ENCODE measurements around the gene LARGE1. TPM values are rescaled to one million over a fixed set of nuclear protein-coding genes. Genes with fewer than 3 reads are reported as not detected.

The LARGE1 gene
- total and polyA plus RNA-seq, 2 of the 13 experiments (the other 11 are each of a cell fraction or from before 2014, with no cell fraction given), result 8.4 to 11.0 TPM

- peaks cover 6% of the 10 kb centered on the region for H3K79me2 ChIP-seq (ENCODE audit: insufficient read depth, low read length)
- no peak for DNase-seq (ENCODE audit: low spot score)
- H3K9me3 ChIP-seq (ENCODE audit: low read length), result no peaks in the 10 kb centered on the region
- H3K4me1 ChIP-seq (ENCODE audit: insufficient read depth, low read length), result peaks cover 7% of the 10 kb centered on the region; the same call in 1 of the 2 replicates
- no peaks in the 10 kb centered on the region for H4K20me1 ChIP-seq (ENCODE audit: insufficient read depth, low read length)
- intact Hi-C loops (cut with micrococcal nuclease; ENCODE audit: unreplicated experiment) (no loop called here), in situ Hi-C loops (cut with HindIII; ENCODE audit: extremely low pct_ligation_motif_present, low pct_unique_long_range_greater_than_20kb) (loop anchor here (25.0 kb wide), 1 partner anchor 394 kb away; no protein-coding TSS in a partner anchor)
- no peak overlapping the region for H3K9ac ChIP-seq (ENCODE audit: insufficient read depth, low read depth, low read length)
- no peak overlapping the region for H3K4me2 ChIP-seq (ENCODE audit: low read depth, low read length)
- no peak for ATAC-seq
- ChIA-PET CTCF (ENCODE audit: low intra/inter-chr PET ratio, low total read pairs) (no interaction called here), POLR2A (no interaction called here)
- no TSS peak for BruUV-seq (replicated peaks)
- H2AFZ ChIP-seq (ENCODE audit: low read length), result no peak overlapping the region
- no peak overlapping the region for H3K4me3 ChIP-seq (replicated peaks in 1 of 3; ENCODE audit: insufficient read depth in 1 of 3, low read depth in 2 of 3, low read length in 3 of 3)
- no peak for FAIRE-seq
- H3K36me3 ChIP-seq (replicated peaks in 1 of 2; ENCODE audit: control insufficient read depth in 1 of 2, insufficient read depth in 2 of 2, low read length in 2 of 2), result no peaks in the 10 kb centered on the region; a peak in 1 of 5 replicates
- TF ChIP-seq ZNF264 (CRISPR knock-in tag; IDR thresholded peaks at IDR 0.05) (no peak), MAFK (conservative IDR thresholded peaks at IDR 0.05 in 1 of 2, IDR thresholded peaks at IDR 0.05 in 1 of 2; ENCODE audit: low read length in 2 of 2) (peak; percentile 85 to 86), MAFF (IDR thresholded peaks at IDR 0.05; ENCODE audit: low read depth, low read length) (peak; percentile 82)
- no peak overlapping the region for H3K27ac ChIP-seq (ENCODE audit: extremely low read length, insufficient read depth, low read length)
- no peaks in the 10 kb centered on the region for H3K27me3 ChIP-seq (ENCODE audit: control insufficient read depth in 1 of 2, insufficient read depth in 2 of 2, low read length in 2 of 2)
These were observed 13.8 kb downstream of the LARGE1 start for GRCh38 chr22:33906475-33906874.

GRCh38 chr22:33903012-33903411, 17.3 kb downstream of the LARGE1 start:
- no TSS peak for BruUV-seq (replicated peaks)
- 96% methylated on average over 7 of the region's 7 CpGs for WGBS (ENCODE audit: low lambda C conversion rate)
- intact Hi-C loops (cut with micrococcal nuclease; ENCODE audit: unreplicated experiment) (no loop called here), in situ Hi-C loops (cut with HindIII; ENCODE audit: extremely low pct_ligation_motif_present, low pct_unique_long_range_greater_than_20kb) (loop anchor here (25.0 kb wide), 1 partner anchor 391 kb away; no protein-coding TSS in a partner anchor)
- H2AFZ ChIP-seq (ENCODE audit: low read length), result no peak overlapping the region
- no peak overlapping the region for H3K9ac ChIP-seq (ENCODE audit: insufficient read depth, low read depth, low read length)
- FAIRE-seq (no peak), ATAC-seq (no peak), DNase-seq (ENCODE audit: low spot score) (no peak)
- H3K4me2 ChIP-seq (ENCODE audit: low read depth, low read length), result no peak overlapping the region
- H3K27me3 ChIP-seq (ENCODE audit: control insufficient read depth in 1 of 2, insufficient read depth in 2 of 2, low read length in 2 of 2), result no peaks in the 10 kb centered on the region
- no peaks in the 10 kb centered on the region for H3K36me3 ChIP-seq (replicated peaks in 1 of 2; ENCODE audit: control insufficient read depth in 1 of 2, insufficient read depth in 2 of 2, low read length in 2 of 2)
- H3K4me1 ChIP-seq (ENCODE audit: insufficient read depth, low read length), result no peaks in the 10 kb centered on the region
- no peaks in the 10 kb centered on the region for H4K20me1 ChIP-seq (ENCODE audit: insufficient read depth, low read length)
- H3K79me2 ChIP-seq (ENCODE audit: insufficient read depth, low read length), result peaks cover 6% of the 10 kb centered on the region
- H3K9me3 ChIP-seq (ENCODE audit: low read length), result no peaks in the 10 kb centered on the region
- no peak overlapping the region for H3K27ac ChIP-seq (ENCODE audit: extremely low read length, insufficient read depth, low read length)
- H3K4me3 ChIP-seq (replicated peaks in 1 of 3; ENCODE audit: insufficient read depth in 1 of 3, low read depth in 2 of 3, low read length in 3 of 3), result no peak overlapping the region
- POLR2A ChIA-PET, result interaction anchor here (1.1 kb wide), 1 partner anchor 19 kb away, joined by 3 read pairs; no protein-coding TSS in a partner anchor
- CTCF ChIA-PET (ENCODE audit: low intra/inter-chr PET ratio, low total read pairs), result no interaction called here
- TF ChIP-seq ZGPAT (CRISPR knock-in tag; IDR thresholded peaks at IDR 0.05) (no peak), HMGXB4 (CRISPR knock-in tag; IDR thresholded peaks at IDR 0.05; ENCODE audit: borderline replicate concordance in 1 of 2, low read depth in 1 of 2) (no peak), SMARCE1 (IDR thresholded peaks at IDR 0.05; ENCODE audit: borderline replicate concordance) (no peak), ZNF276 (CRISPR knock-in tag; IDR thresholded peaks at IDR 0.05; ENCODE audit: low read depth) (no peak), PRDM10 (CRISPR knock-in tag; IDR thresholded peaks at IDR 0.05; ENCODE audit: low read depth) (no peak), DPF2 (CRISPR knock-in tag; IDR thresholded peaks at IDR 0.05; ENCODE audit: borderline replicate concordance, low read depth) (no peak)
